Measurements from ENCODE around the gene ZSCAN5A.

Gene ZSCAN5A

GRCh38 chr19:56297010-56297409 is 17.6 kb downstream of the ZSCAN5A start:
- Histone ChIP-seq H3K36me3 (ENCODE audit: insufficient read depth, low read length) (peaks cover 8% of the 10 kb centered on the region), H3K4me3 (ENCODE audit: low read depth in 1 of 2, low read length in 2 of 2) (no peak overlapping the region), H3K9ac (ENCODE audit: low read length) (no peak overlapping the region), H3K9me3 (ENCODE audit: low read length) (no peaks in the 10 kb centered on the region), H3K27ac (ENCODE audit: low read depth, low read length) (no peak overlapping the region), H3K4me1 (ENCODE audit: insufficient read depth, low read length) (no peaks in the 10 kb centered on the region), H3K27me3 (ENCODE audit: control insufficient read depth in 1 of 2, insufficient read depth in 2 of 2, low read length in 2 of 2) (no peaks in the 10 kb centered on the region)

GRCh38 chr19:56295531-56296455 is 18.8 kb downstream of the ZSCAN5A start:
- Histone ChIP-seq H3K4me3 (ENCODE audit: low read depth in 1 of 2, low read length in 2 of 2) (no peak overlapping the region), H3K27ac (ENCODE audit: low read depth, low read length) (no peak overlapping the region), H3K4me1 (ENCODE audit: insufficient read depth, low read length) (no peaks in the 10 kb centered on the region), H3K9ac (ENCODE audit: low read length) (no peak overlapping the region), H3K36me3 (ENCODE audit: insufficient read depth, low read length) (peaks cover 8% of the 10 kb centered on the region), H3K9me3 (ENCODE audit: low read length) (no peaks in the 10 kb centered on the region), H3K27me3 (ENCODE audit: control insufficient read depth in 1 of 2, insufficient read depth in 2 of 2, low read length in 2 of 2) (no peaks in the 10 kb centered on the region)

- Histone ChIP-seq H3K4me1 (ENCODE audit: insufficient read depth, low read length) (no peaks in the 10 kb centered on the region), H3K27me3 (ENCODE audit: control insufficient read depth in 1 of 2, insufficient read depth in 2 of 2, low read length in 2 of 2) (no peaks in the 10 kb centered on the region), H3K4me3 (ENCODE audit: low read depth in 1 of 2, low read length in 2 of 2) (no peak overlapping the region), H3K9ac (ENCODE audit: low read length) (no peak overlapping the region), H3K9me3 (ENCODE audit: low read length) (no peaks in the 10 kb centered on the region), H3K27ac (ENCODE audit: low read depth, low read length) (no peak overlapping the region), H3K36me3 (ENCODE audit: insufficient read depth, low read length) (peaks cover 8% of the 10 kb centered on the region)
Measured at GRCh38 chr19:56294549-56294948, 20.1 kb downstream of the ZSCAN5A start.

GRCh38 chr19:56291867-56292266 is 22.8 kb downstream of the ZSCAN5A start:
- Histone ChIP-seq H3K4me3 (ENCODE audit: low read depth in 1 of 2, low read length in 2 of 2) (no peak overlapping the region), H3K9me3 (ENCODE audit: low read length) (no peaks in the 10 kb centered on the region), H3K9ac (ENCODE audit: low read length) (no peak overlapping the region), H3K27me3 (ENCODE audit: control insufficient read depth in 1 of 2, insufficient read depth in 2 of 2, low read length in 2 of 2) (no peaks in the 10 kb centered on the region), H3K27ac (ENCODE audit: low read depth, low read length) (no peak overlapping the region), H3K36me3 (ENCODE audit: insufficient read depth, low read length) (peaks cover 8% of the 10 kb centered on the region), H3K4me1 (ENCODE audit: insufficient read depth, low read length) (no peaks in the 10 kb centered on the region)

- Histone ChIP-seq H3K4me3 (ENCODE audit: low read depth in 1 of 2, low read length in 2 of 2) (no peak overlapping the region), H3K4me1 (ENCODE audit: insufficient read depth, low read length) (no peaks in the 10 kb centered on the region), H3K9me3 (ENCODE audit: low read length) (no peaks in the 10 kb centered on the region), H3K9ac (ENCODE audit: low read length) (no peak overlapping the region), H3K27ac (ENCODE audit: low read depth, low read length) (no peak overlapping the region), H3K27me3 (ENCODE audit: control insufficient read depth in 1 of 2, insufficient read depth in 2 of 2, low read length in 2 of 2) (no peaks in the 10 kb centered on the region), H3K36me3 (ENCODE audit: insufficient read depth, low read length) (no peaks in the 10 kb centered on the region)
Measured at GRCh38 chr19:56290104-56290503, 24.5 kb downstream of the ZSCAN5A start.

GRCh38 chr19:56284746-56285145 is 29.9 kb downstream of the ZSCAN5A start:
- no peaks in the 10 kb centered on the region for H3K27me3 ChIP-seq (ENCODE audit: control insufficient read depth in 1 of 2, insufficient read depth in 2 of 2, low read length in 2 of 2)
- H3K9ac ChIP-seq (ENCODE audit: low read length), result no peak overlapping the region
- H3K4me3 ChIP-seq (ENCODE audit: low read depth in 1 of 2, low read length in 2 of 2), result no peak overlapping the region
- no peak overlapping the region for H3K27ac ChIP-seq (ENCODE audit: low read depth, low read length)
- H3K36me3 ChIP-seq (ENCODE audit: insufficient read depth, low read length), result no peaks in the 10 kb centered on the region
- H3K4me1 ChIP-seq (ENCODE audit: insufficient read depth, low read length), result no peaks in the 10 kb centered on the region
- H3K9me3 ChIP-seq (ENCODE audit: low read length), result no peaks in the 10 kb centered on the region

- Histone ChIP-seq H3K9ac (ENCODE audit: low read length) (no peak overlapping the region), H3K36me3 (ENCODE audit: insufficient read depth, low read length) (no peaks in the 10 kb centered on the region)
Measured at GRCh38 chr19:56282809-56283208, 31.8 kb downstream of the ZSCAN5A start.

GRCh38 chr19:56273563-56274117 is 41.0 kb downstream of the ZSCAN5A start:
- H3K9me3 ChIP-seq (ENCODE audit: low read length), result no peaks in the 10 kb centered on the region
- H3K4me1 ChIP-seq (ENCODE audit: insufficient read depth, low read length), result no peaks in the 10 kb centered on the region
- no peak overlapping the region for H3K27ac ChIP-seq (ENCODE audit: low read depth, low read length)
- no peaks in the 10 kb centered on the region for H3K36me3 ChIP-seq (ENCODE audit: insufficient read depth, low read length)
- H3K27me3 ChIP-seq (ENCODE audit: control insufficient read depth in 1 of 2, insufficient read depth in 2 of 2, low read length in 2 of 2), result no peaks in the 10 kb centered on the region
- no peak overlapping the region for H3K4me3 ChIP-seq (ENCODE audit: low read depth in 1 of 2, low read length in 2 of 2)
- H3K9ac ChIP-seq (ENCODE audit: low read length), result no peak overlapping the region

More at GRCh38 chr19:56282809-56283208, 31.8 kb downstream of the ZSCAN5A start:
- H3K27ac ChIP-seq (ENCODE audit: low read depth, low read length), result no peak overlapping the region
- no peak overlapping the region for H3K4me3 ChIP-seq (ENCODE audit: low read depth in 1 of 2, low read length in 2 of 2)
- no peaks in the 10 kb centered on the region for H3K27me3 ChIP-seq (ENCODE audit: control insufficient read depth in 1 of 2, insufficient read depth in 2 of 2, low read length in 2 of 2)
- no peaks in the 10 kb centered on the region for H3K9me3 ChIP-seq (ENCODE audit: low read length)
- H3K4me1 ChIP-seq (ENCODE audit: insufficient read depth, low read length), result no peaks in the 10 kb centered on the region

GRCh38 chr19:56272161-56272798 is 42.4 kb downstream of the ZSCAN5A start, which contains the start of gene EDDM13:
Gene EDDM13, plus strand, starts transcription at chr19:56272748. Its CDS starts 87 bp downstream, at chr19:56272835.
- no peaks in the 10 kb centered on the region for H3K36me3 ChIP-seq (ENCODE audit: insufficient read depth, low read length)
- H3K9ac ChIP-seq (ENCODE audit: low read length), result no peak within 1 kb of the TSS
- no peaks in the 10 kb centered on the region for H3K9me3 ChIP-seq (ENCODE audit: low read length)

GRCh38 chr19:56271151-56271550 is 43.5 kb downstream of the ZSCAN5A start:
- Histone ChIP-seq H3K27me3 (ENCODE audit: control insufficient read depth in 1 of 2, insufficient read depth in 2 of 2, low read length in 2 of 2) (no peaks in the 10 kb centered on the region), H3K4me3 (ENCODE audit: low read depth in 1 of 2, low read length in 2 of 2) (no peak overlapping the region), H3K9ac (ENCODE audit: low read length) (no peak overlapping the region), H3K27ac (ENCODE audit: low read depth, low read length) (no peak overlapping the region), H3K36me3 (ENCODE audit: insufficient read depth, low read length) (no peaks in the 10 kb centered on the region), H3K9me3 (ENCODE audit: low read length) (no peaks in the 10 kb centered on the region), H3K4me1 (ENCODE audit: insufficient read depth, low read length) (no peaks in the 10 kb centered on the region)

More at GRCh38 chr19:56272161-56272798, 42.4 kb downstream of the ZSCAN5A start, which contains the start of gene EDDM13:
- Histone ChIP-seq H3K4me3 (ENCODE audit: low read depth in 1 of 2, low read length in 2 of 2) (no peak within 1 kb of the TSS), H3K27me3 (ENCODE audit: control insufficient read depth in 1 of 2, insufficient read depth in 2 of 2, low read length in 2 of 2) (no peaks in the 10 kb centered on the region), H3K4me1 (ENCODE audit: insufficient read depth, low read length) (no peaks in the 10 kb centered on the region), H3K27ac (ENCODE audit: low read depth, low read length) (no peak within 1 kb of the TSS)

- Histone ChIP-seq H3K4me1 (ENCODE audit: insufficient read depth, low read length) (no peaks in the 10 kb centered on the region), H3K9ac (ENCODE audit: low read length) (no peak overlapping the region), H3K36me3 (ENCODE audit: insufficient read depth, low read length) (no peaks in the 10 kb centered on the region), H3K9me3 (ENCODE audit: low read length) (no peaks in the 10 kb centered on the region), H3K4me3 (ENCODE audit: low read depth in 1 of 2, low read length in 2 of 2) (no peak overlapping the region), H3K27me3 (ENCODE audit: control insufficient read depth in 1 of 2, insufficient read depth in 2 of 2, low read length in 2 of 2) (no peaks in the 10 kb centered on the region), H3K27ac (ENCODE audit: low read depth, low read length) (no peak overlapping the region)
Measured at GRCh38 chr19:56270676-56271075, 44.0 kb downstream of the ZSCAN5A start.
